HCT116 (cell line): ENCODE measurements around the gene ACTA2.

Experiments used
- EZH2 ChIP-seq: fragments of 200-600 bp; sonication (generic); IDR thresholded peaks from 2 replicates; pipeline ENCODE4 v1.6.1; 2017; ENCODE audit warnings: antibody characterized with exemption, mixed run types
- EZH2phosphoT487 ChIP-seq: fragments of 200-600 bp; IDR thresholded peaks from 2 replicates; pipeline ENCODE4 v1.6.1; 2018; ENCODE audit warnings: antibody characterized with exemption, borderline replicate concordance
- MAX ChIP-seq: IDR thresholded peaks from 2 replicates; pipeline ENCODE4 v1.6.1; 2012
- POLR2AphosphoS5 ChIP-seq: IDR thresholded peaks from 2 replicates; pipeline ENCODE4 v1.6.1; 2011; ENCODE audit warnings: mild to moderate bottlenecking, low read depth, low read length, moderate library complexity
- TF ChIP-seq, protein P1 (sequence below), 3 experiments: fragments of 200-600 bp in 1 of 3; sonication (generic) in 1 of 3; IDR thresholded peaks in 2 of 3; conservative IDR thresholded peaks in 1 of 3; 2 replicates each; pipeline ENCODE4 v1.5.1; 2012 to 2017; ENCODE audit warnings: low read depth in 2 of 3, low read length in 2 of 3, antibody characterized with exemption in 1 of 3, borderline replicate concordance in 1 of 3, control low read depth in 1 of 3, mild to moderate bottlenecking in 1 of 3, mixed read lengths in 1 of 3, mixed run types in 1 of 3, moderate library complexity in 1 of 3; ENCODE audit not compliant: insufficient read depth in 1 of 3
- TF ChIP-seq, protein P2 (sequence below): IDR thresholded peaks from 2 replicates; pipeline ENCODE4 v1.6.1; 2012; ENCODE audit warnings: low read depth

GRCh38 chr10:88984525-88984924 is 32.0 kb upstream of the ACTA2 start:
- TF ChIP-seq, protein P1, sequence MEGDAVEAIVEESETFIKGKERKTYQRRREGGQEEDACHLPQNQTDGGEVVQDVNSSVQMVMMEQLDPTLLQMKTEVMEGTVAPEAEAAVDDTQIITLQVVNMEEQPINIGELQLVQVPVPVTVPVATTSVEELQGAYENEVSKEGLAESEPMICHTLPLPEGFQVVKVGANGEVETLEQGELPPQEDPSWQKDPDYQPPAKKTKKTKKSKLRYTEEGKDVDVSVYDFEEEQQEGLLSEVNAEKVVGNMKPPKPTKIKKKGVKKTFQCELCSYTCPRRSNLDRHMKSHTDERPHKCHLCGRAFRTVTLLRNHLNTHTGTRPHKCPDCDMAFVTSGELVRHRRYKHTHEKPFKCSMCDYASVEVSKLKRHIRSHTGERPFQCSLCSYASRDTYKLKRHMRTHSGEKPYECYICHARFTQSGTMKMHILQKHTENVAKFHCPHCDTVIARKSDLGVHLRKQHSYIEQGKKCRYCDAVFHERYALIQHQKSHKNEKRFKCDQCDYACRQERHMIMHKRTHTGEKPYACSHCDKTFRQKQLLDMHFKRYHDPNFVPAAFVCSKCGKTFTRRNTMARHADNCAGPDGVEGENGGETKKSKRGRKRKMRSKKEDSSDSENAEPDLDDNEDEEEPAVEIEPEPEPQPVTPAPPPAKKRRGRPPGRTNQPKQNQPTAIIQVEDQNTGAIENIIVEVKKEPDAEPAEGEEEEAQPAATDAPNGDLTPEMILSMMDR (IDR thresholded peaks at IDR 0.05 in 2 of 3, conservative IDR thresholded peaks at IDR 0.05 in 1 of 3; ENCODE audit: borderline replicate concordance in 1 of 3, insufficient read depth in 1 of 3, low read depth in 2 of 3, low read length in 2 of 3): no peak
- TF ChIP-seq EZH2: no peak
- no peak for TF ChIP-seq MAX
- TF ChIP-seq POLR2AphosphoS5: no peak
- TF ChIP-seq EZH2phosphoT487: no peak
- TF ChIP-seq, protein P2, sequence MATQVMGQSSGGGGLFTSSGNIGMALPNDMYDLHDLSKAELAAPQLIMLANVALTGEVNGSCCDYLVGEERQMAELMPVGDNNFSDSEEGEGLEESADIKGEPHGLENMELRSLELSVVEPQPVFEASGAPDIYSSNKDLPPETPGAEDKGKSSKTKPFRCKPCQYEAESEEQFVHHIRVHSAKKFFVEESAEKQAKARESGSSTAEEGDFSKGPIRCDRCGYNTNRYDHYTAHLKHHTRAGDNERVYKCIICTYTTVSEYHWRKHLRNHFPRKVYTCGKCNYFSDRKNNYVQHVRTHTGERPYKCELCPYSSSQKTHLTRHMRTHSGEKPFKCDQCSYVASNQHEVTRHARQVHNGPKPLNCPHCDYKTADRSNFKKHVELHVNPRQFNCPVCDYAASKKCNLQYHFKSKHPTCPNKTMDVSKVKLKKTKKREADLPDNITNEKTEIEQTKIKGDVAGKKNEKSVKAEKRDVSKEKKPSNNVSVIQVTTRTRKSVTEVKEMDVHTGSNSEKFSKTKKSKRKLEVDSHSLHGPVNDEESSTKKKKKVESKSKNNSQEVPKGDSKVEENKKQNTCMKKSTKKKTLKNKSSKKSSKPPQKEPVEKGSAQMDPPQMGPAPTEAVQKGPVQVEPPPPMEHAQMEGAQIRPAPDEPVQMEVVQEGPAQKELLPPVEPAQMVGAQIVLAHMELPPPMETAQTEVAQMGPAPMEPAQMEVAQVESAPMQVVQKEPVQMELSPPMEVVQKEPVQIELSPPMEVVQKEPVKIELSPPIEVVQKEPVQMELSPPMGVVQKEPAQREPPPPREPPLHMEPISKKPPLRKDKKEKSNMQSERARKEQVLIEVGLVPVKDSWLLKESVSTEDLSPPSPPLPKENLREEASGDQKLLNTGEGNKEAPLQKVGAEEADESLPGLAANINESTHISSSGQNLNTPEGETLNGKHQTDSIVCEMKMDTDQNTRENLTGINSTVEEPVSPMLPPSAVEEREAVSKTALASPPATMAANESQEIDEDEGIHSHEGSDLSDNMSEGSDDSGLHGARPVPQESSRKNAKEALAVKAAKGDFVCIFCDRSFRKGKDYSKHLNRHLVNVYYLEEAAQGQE: no peak
